Upper lobe of left lung (tissue), 4 donors: Measurements from ENCODE around the gene DPYSL3.

Experiments used
- POLR2A ChIP-seq, 4 donors: fragments of 450-650 bp; IDR thresholded peaks; one replicate each; pipeline ENCODE4 v1.5.1; 2016 to 2017; ENCODE audit warnings: antibody characterized with exemption in 4 of 4, mild to moderate bottlenecking in 2 of 4
- POLR2AphosphoS5 ChIP-seq, 2 donors: sonication (generic); formaldehyde crosslinking; IDR thresholded peaks; one replicate each; pipeline ENCODE4 v1.5.1; 2017; ENCODE audit warnings: antibody characterized with exemption in 2 of 2
- TF ChIP-seq, protein P1 (sequence below), 6 experiments: fragments of 450-650 bp in 4 of 6; fragments of 200-600 bp in 2 of 6; sonication (generic) in 2 of 6; IDR thresholded peaks; one replicate each; pipeline ENCODE4 v1.5.1; 2016 to 2019; ENCODE audit warnings: antibody characterized with exemption in 6 of 6

DNA sequence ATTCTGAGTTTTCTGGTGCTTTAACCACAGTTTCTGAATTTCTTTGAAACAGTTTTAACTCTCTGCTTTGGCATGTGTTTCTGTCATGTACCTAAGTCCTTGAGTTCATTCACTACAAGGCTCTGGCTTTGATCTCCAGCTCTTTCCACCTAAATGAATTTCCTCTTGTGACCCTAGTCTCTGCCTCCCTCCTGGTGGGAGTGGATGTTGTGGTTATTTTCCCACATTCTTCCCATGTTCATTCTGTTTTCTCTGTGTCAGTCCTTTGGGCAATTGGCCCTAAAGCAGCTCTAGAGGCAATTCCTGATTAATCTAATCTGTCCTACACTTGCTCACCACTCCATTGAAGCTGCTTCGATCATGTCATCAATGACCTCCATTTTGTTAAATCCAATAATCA lies 28.4 kb upstream of the DPYSL3 start:
- no peak for TF ChIP-seq POLR2A (IDR thresholded peaks at IDR 0.05)
- TF ChIP-seq, protein P1, sequence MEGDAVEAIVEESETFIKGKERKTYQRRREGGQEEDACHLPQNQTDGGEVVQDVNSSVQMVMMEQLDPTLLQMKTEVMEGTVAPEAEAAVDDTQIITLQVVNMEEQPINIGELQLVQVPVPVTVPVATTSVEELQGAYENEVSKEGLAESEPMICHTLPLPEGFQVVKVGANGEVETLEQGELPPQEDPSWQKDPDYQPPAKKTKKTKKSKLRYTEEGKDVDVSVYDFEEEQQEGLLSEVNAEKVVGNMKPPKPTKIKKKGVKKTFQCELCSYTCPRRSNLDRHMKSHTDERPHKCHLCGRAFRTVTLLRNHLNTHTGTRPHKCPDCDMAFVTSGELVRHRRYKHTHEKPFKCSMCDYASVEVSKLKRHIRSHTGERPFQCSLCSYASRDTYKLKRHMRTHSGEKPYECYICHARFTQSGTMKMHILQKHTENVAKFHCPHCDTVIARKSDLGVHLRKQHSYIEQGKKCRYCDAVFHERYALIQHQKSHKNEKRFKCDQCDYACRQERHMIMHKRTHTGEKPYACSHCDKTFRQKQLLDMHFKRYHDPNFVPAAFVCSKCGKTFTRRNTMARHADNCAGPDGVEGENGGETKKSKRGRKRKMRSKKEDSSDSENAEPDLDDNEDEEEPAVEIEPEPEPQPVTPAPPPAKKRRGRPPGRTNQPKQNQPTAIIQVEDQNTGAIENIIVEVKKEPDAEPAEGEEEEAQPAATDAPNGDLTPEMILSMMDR (IDR thresholded peaks at IDR 0.05) = no peak
- TF ChIP-seq POLR2AphosphoS5 (IDR thresholded peaks at IDR 0.05) = no peak
